PFSK-1 (cell line): ENCODE measurements around the gene CNNM3.

ENCODE experiments used
- FOXP2 ChIP-seq: optimal IDR thresholded peaks from 2 replicates; pipeline ENCODE3; 2011; ENCODE audit warnings: borderline replicate concordance, control low read depth, inconsistent platforms; ENCODE audit not compliant: insufficient read depth; ENCODE audit errors: extremely low read length, extremely low read depth
- POLR2AphosphoS5 ChIP-seq: IDR thresholded peaks from 2 replicates; pipeline ENCODE4 v1.6.1; 2012; ENCODE audit warnings: low read depth, mild to moderate bottlenecking, control low read depth, low read length, moderate library complexity
- REST ChIP-seq, 2 experiments: IDR thresholded peaks; 2 replicates each; pipeline versions ENCODE4 v1.6.1 to v1.8.0; 2011 to 2012; ENCODE audit warnings: low read depth in 2 of 2, low read length in 2 of 2, control low read depth in 1 of 2, inconsistent platforms in 1 of 2, mild to moderate bottlenecking in 1 of 2, moderate library complexity in 1 of 2; ENCODE audit not compliant: insufficient read depth in 1 of 2
- SIN3A ChIP-seq: IDR thresholded peaks from 2 replicates; pipeline ENCODE4 v1.6.1; 2012; ENCODE audit warnings: mild to moderate bottlenecking, low read length, moderate library complexity, borderline replicate concordance; ENCODE audit not compliant: insufficient read depth
- TAF1 ChIP-seq: IDR thresholded peaks from 2 replicates; pipeline ENCODE4 v1.6.1; 2012; ENCODE audit warnings: low read length, control low read depth, borderline replicate concordance; ENCODE audit not compliant: insufficient read depth

CNNM3 gene

GRCh38 chr2:96804986-96805385 is 11.1 kb upstream of the CNNM3 start:
- TF ChIP-seq REST (IDR thresholded peaks at IDR 0.05; ENCODE audit: insufficient read depth in 1 of 2, low read depth in 2 of 2, low read length in 2 of 2) (no peak), FOXP2 (no peak), TAF1 (no peak), POLR2AphosphoS5 (no peak), SIN3A (no peak)

GRCh38 chr2:96806468-96807126 is 9.5 kb upstream of the CNNM3 start:
- TF ChIP-seq SIN3A, result no peak
- no peak for TF ChIP-seq POLR2AphosphoS5
- TF ChIP-seq REST (IDR thresholded peaks at IDR 0.05; ENCODE audit: insufficient read depth in 1 of 2, low read depth in 2 of 2, low read length in 2 of 2), result no peak
- no peak for TF ChIP-seq FOXP2
- no peak for TF ChIP-seq TAF1

- no peak for TF ChIP-seq FOXP2
Measured at GRCh38 chr2:96807127-96807471, 9.0 kb upstream of the CNNM3 start.

- TF ChIP-seq FOXP2, result no peak
- no peak for TF ChIP-seq REST (IDR thresholded peaks at IDR 0.05; ENCODE audit: insufficient read depth in 1 of 2, low read depth in 2 of 2, low read length in 2 of 2)
- no peak for TF ChIP-seq SIN3A
- no peak for TF ChIP-seq POLR2AphosphoS5
- TF ChIP-seq TAF1, result no peak
Measured at GRCh38 chr2:96808176-96808837, 7.8 kb upstream of the CNNM3 start.

GRCh38 chr2:96809216-96809882 is 6.7 kb upstream of the CNNM3 start:
- TF ChIP-seq SIN3A, result no peak
- TF ChIP-seq REST (IDR thresholded peaks at IDR 0.05; ENCODE audit: insufficient read depth in 1 of 2, low read depth in 2 of 2, low read length in 2 of 2), result no peak
- no peak for TF ChIP-seq FOXP2
- TF ChIP-seq POLR2AphosphoS5, result no peak
- TF ChIP-seq TAF1, result no peak
